ENCODE data around the gene FBXO11.

DNA sequence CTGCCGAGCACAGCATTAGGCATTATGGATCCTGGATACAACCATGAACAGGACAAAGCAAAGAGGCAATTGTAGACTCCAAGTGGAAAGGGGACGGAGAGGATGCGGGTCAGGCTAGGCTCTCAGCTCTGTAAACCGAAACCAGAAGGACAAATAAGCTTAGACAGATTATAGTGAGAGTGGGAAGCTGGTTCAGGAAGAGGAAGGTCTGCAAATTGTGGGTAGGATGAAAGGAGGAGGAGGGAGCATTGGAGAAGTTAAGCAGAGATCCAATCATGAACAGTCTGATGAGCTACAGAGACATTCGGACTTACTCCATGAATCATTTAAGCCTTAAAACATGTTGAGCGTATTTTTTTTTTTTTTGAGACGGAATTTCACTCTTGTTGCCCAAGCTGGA, 120.3 kb downstream of the FBXO11 start:
- TF ChIP-seq CEBPB (IDR thresholded peaks at IDR 0.05; ENCODE audit: low read depth, low read length) (no peak), POLR2A (IDR thresholded peaks at IDR 0.05; ENCODE audit: low read depth, low read length) (no peak), SMC3 (IDR thresholded peaks at IDR 0.05; ENCODE audit: low read depth, low read length) (no peak), RFX5 (IDR thresholded peaks at IDR 0.05; ENCODE audit: low read depth, low read length) (no peak), RAD21 (IDR thresholded peaks at IDR 0.05; ENCODE audit: low read length) (no peak), MAFK (IDR thresholded peaks at IDR 0.05; ENCODE audit: low read depth, low read length) (no peak), BHLHE40 (IDR thresholded peaks at IDR 0.05; ENCODE audit: low read depth, low read length) (no peak), FOS (IDR thresholded peaks at IDR 0.05; ENCODE audit: low read depth, low read length) (no peak)
- TF ChIP-seq, protein P1, sequence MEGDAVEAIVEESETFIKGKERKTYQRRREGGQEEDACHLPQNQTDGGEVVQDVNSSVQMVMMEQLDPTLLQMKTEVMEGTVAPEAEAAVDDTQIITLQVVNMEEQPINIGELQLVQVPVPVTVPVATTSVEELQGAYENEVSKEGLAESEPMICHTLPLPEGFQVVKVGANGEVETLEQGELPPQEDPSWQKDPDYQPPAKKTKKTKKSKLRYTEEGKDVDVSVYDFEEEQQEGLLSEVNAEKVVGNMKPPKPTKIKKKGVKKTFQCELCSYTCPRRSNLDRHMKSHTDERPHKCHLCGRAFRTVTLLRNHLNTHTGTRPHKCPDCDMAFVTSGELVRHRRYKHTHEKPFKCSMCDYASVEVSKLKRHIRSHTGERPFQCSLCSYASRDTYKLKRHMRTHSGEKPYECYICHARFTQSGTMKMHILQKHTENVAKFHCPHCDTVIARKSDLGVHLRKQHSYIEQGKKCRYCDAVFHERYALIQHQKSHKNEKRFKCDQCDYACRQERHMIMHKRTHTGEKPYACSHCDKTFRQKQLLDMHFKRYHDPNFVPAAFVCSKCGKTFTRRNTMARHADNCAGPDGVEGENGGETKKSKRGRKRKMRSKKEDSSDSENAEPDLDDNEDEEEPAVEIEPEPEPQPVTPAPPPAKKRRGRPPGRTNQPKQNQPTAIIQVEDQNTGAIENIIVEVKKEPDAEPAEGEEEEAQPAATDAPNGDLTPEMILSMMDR (conservative IDR thresholded peaks at IDR 0.05; ENCODE audit: low read depth, low read length) = no peak
- TF ChIP-seq, protein P2, sequence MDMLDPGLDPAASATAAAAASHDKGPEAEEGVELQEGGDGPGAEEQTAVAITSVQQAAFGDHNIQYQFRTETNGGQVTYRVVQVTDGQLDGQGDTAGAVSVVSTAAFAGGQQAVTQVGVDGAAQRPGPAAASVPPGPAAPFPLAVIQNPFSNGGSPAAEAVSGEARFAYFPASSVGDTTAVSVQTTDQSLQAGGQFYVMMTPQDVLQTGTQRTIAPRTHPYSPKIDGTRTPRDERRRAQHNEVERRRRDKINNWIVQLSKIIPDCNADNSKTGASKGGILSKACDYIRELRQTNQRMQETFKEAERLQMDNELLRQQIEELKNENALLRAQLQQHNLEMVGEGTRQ (IDR thresholded peaks at IDR 0.05; ENCODE audit: low read depth, low read length) = no peak
- TF ChIP-seq, protein P3, sequence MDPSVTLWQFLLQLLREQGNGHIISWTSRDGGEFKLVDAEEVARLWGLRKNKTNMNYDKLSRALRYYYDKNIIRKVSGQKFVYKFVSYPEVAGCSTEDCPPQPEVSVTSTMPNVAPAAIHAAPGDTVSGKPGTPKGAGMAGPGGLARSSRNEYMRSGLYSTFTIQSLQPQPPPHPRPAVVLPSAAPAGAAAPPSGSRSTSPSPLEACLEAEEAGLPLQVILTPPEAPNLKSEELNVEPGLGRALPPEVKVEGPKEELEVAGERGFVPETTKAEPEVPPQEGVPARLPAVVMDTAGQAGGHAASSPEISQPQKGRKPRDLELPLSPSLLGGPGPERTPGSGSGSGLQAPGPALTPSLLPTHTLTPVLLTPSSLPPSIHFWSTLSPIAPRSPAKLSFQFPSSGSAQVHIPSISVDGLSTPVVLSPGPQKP (IDR thresholded peaks at IDR 0.05; ENCODE audit: borderline replicate concordance, low read depth, low read length) = no peak
